GM12875 (cell line): Measurements from ENCODE around the gene EPN3.

ENCODE experiments used
- H3K4me3 ChIP-seq: one replicate; pipeline ENCODE4 v1.5.1; 2011; ENCODE audit warnings: low read depth, low read length, control low read depth
- TF ChIP-seq, protein P1 (sequence below): IDR thresholded peaks from 2 replicates; pipeline ENCODE4 v1.5.1; 2011; ENCODE audit warnings: low read depth, mild to moderate bottlenecking, control low read depth, inconsistent platforms, low read length, moderate library complexity, borderline replicate concordance; ENCODE audit not compliant: insufficient read depth

The EPN3 gene

DNA sequence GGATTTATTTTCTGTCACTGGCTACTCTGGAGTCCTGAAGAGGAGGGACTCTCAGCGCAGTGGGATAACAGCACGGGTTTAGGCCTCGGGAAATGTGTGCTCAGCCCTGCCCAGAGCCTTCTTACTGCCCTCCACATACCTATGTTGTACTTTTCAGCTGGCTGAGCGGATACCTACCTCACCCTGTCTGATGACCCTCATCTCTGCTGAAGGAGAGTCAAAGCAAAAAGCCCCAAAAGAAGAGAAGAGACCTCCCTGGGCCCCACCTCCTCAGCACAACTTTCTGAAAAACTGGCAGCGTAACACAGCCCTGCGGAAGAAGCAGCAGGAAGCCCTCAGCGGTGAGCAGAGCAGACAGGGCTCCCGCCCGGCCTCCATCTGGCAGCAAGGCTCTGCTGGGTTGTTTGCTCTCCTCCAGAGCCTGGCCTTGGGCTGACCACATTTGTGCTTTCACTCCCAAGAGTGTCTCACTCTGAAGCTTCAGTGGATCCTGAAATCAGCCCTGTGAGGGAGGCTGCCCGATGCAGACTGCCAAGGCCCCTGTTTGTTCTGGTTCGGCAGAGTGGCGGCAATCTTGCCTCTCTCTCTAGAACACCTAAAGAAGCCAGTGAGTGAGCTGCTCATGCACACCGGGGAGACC lies 14.0 kb upstream of the EPN3 start:
- no peak overlapping the region for H3K4me3 ChIP-seq
- TF ChIP-seq, protein P1, sequence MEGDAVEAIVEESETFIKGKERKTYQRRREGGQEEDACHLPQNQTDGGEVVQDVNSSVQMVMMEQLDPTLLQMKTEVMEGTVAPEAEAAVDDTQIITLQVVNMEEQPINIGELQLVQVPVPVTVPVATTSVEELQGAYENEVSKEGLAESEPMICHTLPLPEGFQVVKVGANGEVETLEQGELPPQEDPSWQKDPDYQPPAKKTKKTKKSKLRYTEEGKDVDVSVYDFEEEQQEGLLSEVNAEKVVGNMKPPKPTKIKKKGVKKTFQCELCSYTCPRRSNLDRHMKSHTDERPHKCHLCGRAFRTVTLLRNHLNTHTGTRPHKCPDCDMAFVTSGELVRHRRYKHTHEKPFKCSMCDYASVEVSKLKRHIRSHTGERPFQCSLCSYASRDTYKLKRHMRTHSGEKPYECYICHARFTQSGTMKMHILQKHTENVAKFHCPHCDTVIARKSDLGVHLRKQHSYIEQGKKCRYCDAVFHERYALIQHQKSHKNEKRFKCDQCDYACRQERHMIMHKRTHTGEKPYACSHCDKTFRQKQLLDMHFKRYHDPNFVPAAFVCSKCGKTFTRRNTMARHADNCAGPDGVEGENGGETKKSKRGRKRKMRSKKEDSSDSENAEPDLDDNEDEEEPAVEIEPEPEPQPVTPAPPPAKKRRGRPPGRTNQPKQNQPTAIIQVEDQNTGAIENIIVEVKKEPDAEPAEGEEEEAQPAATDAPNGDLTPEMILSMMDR: no peak

DNA sequence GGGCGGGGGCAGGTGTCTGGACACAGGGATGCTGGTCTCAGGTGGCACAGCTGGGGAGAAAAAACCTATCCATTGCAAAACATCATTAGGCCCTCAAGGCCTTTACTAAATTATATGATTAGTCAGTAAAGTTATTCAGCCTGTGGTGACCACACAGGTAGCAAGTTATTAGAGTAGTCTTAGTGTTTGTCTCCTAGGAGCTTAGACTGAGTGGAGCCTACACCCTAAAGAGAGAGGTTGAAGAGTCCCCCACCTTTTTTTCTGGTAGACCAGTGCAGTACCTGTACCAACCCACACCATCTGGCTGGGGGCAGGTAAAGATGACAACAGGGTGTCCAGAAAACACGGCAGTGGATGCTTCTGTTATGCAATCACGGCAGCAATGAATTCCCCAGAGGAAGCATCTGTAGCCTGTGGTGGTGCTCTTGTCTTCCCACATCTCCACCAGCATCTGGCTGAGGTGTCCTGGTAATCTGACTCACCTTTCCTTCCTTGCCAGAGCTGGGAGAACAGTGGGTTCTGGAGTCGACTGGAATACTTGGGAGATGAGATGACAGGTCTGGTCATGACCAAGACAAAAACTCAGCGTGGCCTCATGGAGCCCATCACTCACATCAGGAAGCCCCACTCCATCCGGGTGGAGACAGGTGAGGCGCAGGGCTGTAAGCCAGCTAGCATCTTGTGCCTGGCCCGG lies 13.2 kb upstream of the EPN3 start:
- H3K4me3 ChIP-seq: no peak overlapping the region
- TF ChIP-seq, protein P1: no peak

DNA sequence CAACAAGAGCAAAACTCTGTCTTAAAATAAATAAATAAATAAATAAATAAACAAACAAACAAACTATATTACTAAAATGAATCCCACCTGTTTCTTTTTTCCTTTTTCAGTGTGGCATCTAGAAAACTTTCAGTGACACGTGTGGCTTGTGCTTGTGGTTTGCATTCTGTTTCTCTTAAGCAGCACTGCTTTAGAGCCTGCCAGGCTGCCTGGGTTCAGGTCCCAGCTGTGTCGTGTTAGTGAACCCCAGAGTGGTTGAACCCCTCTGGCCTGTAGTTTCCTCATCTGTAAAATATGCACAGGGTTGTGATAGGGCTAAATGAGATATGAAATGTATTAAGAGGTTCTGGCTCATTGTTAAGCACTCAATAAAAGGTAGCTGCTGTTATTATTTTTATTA lies 12.1 kb upstream of the EPN3 start:
- no peak overlapping the region for H3K4me3 ChIP-seq
- TF ChIP-seq, protein P1: no peak

DNA sequence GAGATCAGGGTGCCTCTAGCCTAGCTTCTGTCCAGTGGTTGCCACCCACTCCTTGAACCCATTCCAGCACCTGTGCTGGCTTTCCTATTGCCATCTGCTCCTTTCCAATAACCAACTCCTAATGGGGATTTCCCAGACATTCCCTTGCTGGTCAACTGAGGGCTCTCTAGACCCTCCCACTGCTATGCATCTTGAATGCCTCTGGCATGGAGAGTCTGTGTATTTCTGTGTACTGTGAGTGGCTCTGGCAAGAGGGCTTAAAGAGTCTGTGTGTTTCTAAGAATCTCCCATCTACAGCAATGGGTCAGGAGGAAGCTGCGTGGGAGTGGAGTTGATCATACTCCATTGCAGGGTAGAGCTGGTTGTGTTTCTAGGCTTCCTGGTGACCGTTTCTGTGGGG lies 11.0 kb upstream of the EPN3 start:
- no peak overlapping the region for H3K4me3 ChIP-seq
- TF ChIP-seq, protein P1: no peak

DNA sequence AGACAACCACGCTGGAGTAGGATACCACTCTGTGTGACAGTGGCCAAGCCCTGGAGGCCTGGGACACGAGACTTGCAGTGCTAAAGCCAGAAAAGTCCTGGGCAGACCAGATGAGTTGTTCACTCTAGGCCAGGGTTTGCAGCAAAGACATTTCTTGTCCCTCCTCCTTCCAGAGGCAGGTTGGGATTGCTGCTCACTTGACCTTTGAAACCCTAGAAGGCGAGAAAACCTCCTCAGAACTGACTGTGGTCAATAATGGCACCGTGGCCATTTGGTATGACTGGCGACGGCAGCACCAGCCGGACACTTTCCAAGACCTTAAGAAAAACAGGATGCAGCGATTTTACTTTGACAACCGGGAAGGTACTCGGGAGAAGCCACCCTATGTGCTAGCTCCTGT lies 9.8 kb upstream of the EPN3 start:
- H3K4me3 ChIP-seq: no peak overlapping the region
- TF ChIP-seq, protein P1: no peak

DNA sequence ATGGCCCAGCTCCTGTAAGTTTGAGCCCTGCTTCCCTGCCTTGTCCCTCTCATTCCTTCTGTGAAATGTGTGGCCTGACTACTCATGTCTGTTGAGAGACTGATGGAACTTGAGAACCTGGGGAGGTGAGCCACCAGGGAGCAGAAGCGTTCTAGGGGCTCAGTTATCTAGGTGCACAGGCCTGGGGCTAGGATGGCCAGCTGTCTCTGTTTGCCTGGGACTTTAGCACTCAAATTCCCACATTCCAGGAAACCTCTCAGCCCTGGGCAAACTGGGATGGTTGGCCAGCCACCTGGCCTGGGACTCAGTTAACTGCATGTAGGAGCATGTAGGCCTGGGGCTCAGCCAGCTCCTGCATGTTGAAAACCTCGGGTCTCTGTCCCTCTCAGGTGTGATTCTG lies 9.3 kb upstream of the EPN3 start:
- TF ChIP-seq, protein P1: no peak
- no peak overlapping the region for H3K4me3 ChIP-seq

DNA sequence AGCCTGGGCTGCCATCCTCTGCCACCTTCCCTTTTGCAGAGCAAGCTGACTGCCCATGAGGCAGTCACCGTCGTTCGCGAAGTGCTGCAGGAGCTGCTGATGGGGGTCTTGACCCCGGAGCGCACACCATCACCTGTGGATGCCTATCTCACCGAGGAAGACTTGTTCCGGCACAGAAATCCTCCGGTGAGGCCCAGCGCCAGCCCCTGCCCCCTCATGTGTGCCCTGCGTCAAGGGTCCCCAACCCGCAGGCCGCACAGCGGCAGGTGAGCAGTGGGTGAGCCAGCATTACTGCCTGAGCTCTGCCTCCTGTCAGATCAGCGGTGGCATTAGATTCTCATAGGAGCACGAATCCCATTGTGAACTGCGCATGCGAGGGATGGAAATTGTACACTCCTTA lies 7.7 kb upstream of the EPN3 start:
- no peak overlapping the region for H3K4me3 ChIP-seq
- TF ChIP-seq, protein P1: no peak
